OCI-LY3 (cell line): ENCODE results near the gene ARHGEF26.

Source experiments
- H2AFZ ChIP-seq: fragments of 200-600, 300-600 bp; shearing (Covaris generic); 2 replicates; pipeline ENCODE4 v1.6.0; 2014; ENCODE audit warnings: antibody characterized with exemption, low read depth, low read length
- H3K27ac ChIP-seq: fragments of 200-600, 300-600 bp; sonication (generic); 2 replicates; pipeline ENCODE4 v1.5.1; 2014; ENCODE audit warnings: mild to moderate bottlenecking, low read length, moderate library complexity, mixed read lengths
- H3K27me3 ChIP-seq: fragments of 200-600, 300-600 bp; sonication (generic); 2 replicates; pipeline ENCODE4 v1.6.1; 2014; ENCODE audit warnings: low read depth, low read length, mixed read lengths
- H3K36me3 ChIP-seq: fragments of 200-600, 300-600 bp; sonication (generic); replicated peaks from 2 replicates; pipeline ENCODE3; 2014; ENCODE audit warnings: low read depth, low read length, mixed read lengths
- H3K4me1 ChIP-seq: fragments of 300-600, 200-600 bp; sonication (generic); 2 replicates; pipeline ENCODE4 v1.6.1; 2014; ENCODE audit warnings: low read length, mixed read lengths
- H3K4me2 ChIP-seq: fragments of 200-600, 300-600 bp; sonication (generic); 2 replicates; pipeline ENCODE4 v1.6.1; 2014; ENCODE audit warnings: low read length, mixed read lengths
- H3K4me3 ChIP-seq: fragments of 300-600, 200-600 bp; sonication (generic); 2 replicates; pipeline ENCODE4 v1.5.1; 2014; ENCODE audit warnings: antibody characterized with exemption, mild to moderate bottlenecking, low read length, moderate library complexity
- H3K79me2 ChIP-seq: fragments of 300-600, 200-600 bp; shearing (Covaris generic); 2 replicates; pipeline ENCODE4 v1.6.1; 2014; ENCODE audit warnings: mild to moderate bottlenecking, low read length, mixed read lengths
- H3K9ac ChIP-seq: fragments of 300-600, 200-600 bp; shearing (Covaris generic); 2 replicates; pipeline ENCODE4 v1.6.0; 2014; ENCODE audit warnings: mild to moderate bottlenecking, low read length, moderate library complexity
- H3K9me3 ChIP-seq: fragments of 200-600, 300-600 bp; shearing (Covaris generic); 2 replicates; pipeline ENCODE4 v1.6.1; 2014; ENCODE audit warnings: low read length, mixed read lengths; ENCODE audit not compliant: insufficient read depth
- H4K20me1 ChIP-seq: fragments of 200-600, 300-600 bp; sonication (generic); 2 replicates; pipeline ENCODE4 v1.6.1; 2016; ENCODE audit warnings: low read length, mixed read lengths; ENCODE audit not compliant: insufficient read depth
- CTCF ChIP-seq: fragments of 200-600, 300-600 bp; sonication (generic); IDR thresholded peaks from 2 replicates; pipeline ENCODE4 v1.5.1; 2014; ENCODE audit warnings: antibody characterized with exemption, low read length, low read depth
- EZH2phosphoT487 ChIP-seq: fragments of 200-600 bp; shearing (Covaris generic); IDR thresholded peaks from 2 replicates; pipeline ENCODE4 v1.6.1; 2018; ENCODE audit warnings: antibody characterized with exemption, mixed run types, low read depth

Gene ARHGEF26

DNA sequence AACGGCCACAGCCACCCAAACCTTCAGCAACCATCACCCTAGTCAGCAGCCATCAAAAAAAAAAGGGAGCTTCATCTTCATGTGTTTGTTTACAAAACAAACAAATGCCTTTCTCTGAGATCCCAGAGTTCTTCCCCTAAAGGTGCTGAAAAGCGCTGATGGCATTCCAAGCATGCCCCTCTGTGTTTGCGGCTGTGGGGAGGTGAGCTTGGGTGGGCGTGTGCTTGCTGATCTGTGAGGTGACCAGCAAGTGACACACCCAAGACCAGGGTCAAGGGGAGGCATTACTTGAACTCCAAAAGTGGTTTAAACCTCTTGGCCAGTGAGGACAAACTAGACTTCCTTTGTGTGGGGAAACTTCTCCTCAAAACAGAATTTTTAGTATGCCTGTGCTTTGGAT is 121.6 kb downstream of the ARHGEF26 start:
- no peak overlapping the region for H2AFZ ChIP-seq
- TF ChIP-seq CTCF (no peak), EZH2phosphoT487 (no peak)
- H3K79me2 ChIP-seq: no peaks in the 10 kb centered on the region
- H3K9ac ChIP-seq: no peak overlapping the region
- H4K20me1 ChIP-seq: no peaks in the 10 kb centered on the region
- H3K4me2 ChIP-seq: no peak overlapping the region
- no peaks in the 10 kb centered on the region for H3K27me3 ChIP-seq
- no peak overlapping the region for H3K27ac ChIP-seq
- H3K4me1 ChIP-seq: no peaks in the 10 kb centered on the region
- H3K9me3 ChIP-seq: no peaks in the 10 kb centered on the region
- no peaks in the 10 kb centered on the region for H3K36me3 ChIP-seq
- no peak overlapping the region for H3K4me3 ChIP-seq

DNA sequence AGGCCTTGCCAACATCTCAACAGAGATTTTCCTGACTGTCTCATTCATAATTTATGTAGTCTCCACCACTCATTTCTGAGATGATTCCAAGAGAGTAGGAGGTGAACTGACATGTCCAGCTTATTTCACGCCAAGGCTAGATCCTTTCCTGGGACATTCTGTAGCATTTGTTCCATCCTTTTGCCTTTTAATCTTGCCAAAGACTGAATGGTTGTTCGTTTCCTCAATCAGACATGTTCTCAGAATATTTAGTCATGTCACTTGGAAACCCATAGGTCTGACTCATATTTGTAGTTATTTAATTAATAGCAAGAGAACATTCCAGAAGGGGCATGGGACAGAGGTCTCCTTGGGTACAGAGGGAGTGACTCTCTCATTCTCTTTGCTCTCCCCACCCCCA is 122.2 kb downstream of the ARHGEF26 start:
- Histone ChIP-seq H3K79me2 (no peaks in the 10 kb centered on the region), H3K4me1 (no peaks in the 10 kb centered on the region), H3K27me3 (no peaks in the 10 kb centered on the region), H3K27ac (no peak overlapping the region), H3K4me2 (no peak overlapping the region), H4K20me1 (no peaks in the 10 kb centered on the region), H3K9me3 (no peaks in the 10 kb centered on the region), H2AFZ (no peak overlapping the region), H3K9ac (no peak overlapping the region), H3K36me3 (no peaks in the 10 kb centered on the region), H3K4me3 (no peak overlapping the region)
- no peak for TF ChIP-seq EZH2phosphoT487
- TF ChIP-seq CTCF: no peak

- TF ChIP-seq EZH2phosphoT487 (no peak), CTCF (no peak)
- Histone ChIP-seq H3K9ac (no peak overlapping the region), H3K4me3 (no peak overlapping the region), H3K79me2 (no peaks in the 10 kb centered on the region), H2AFZ (no peak overlapping the region), H3K4me1 (no peaks in the 10 kb centered on the region), H3K27me3 (no peaks in the 10 kb centered on the region), H3K4me2 (no peak overlapping the region), H3K9me3 (no peaks in the 10 kb centered on the region), H4K20me1 (no peaks in the 10 kb centered on the region), H3K36me3 (peaks cover 8% of the 10 kb centered on the region), H3K27ac (no peak overlapping the region)
Measured at GRCh38 chr3:154244644-154245043, 123.5 kb downstream of the ARHGEF26 start.

DNA sequence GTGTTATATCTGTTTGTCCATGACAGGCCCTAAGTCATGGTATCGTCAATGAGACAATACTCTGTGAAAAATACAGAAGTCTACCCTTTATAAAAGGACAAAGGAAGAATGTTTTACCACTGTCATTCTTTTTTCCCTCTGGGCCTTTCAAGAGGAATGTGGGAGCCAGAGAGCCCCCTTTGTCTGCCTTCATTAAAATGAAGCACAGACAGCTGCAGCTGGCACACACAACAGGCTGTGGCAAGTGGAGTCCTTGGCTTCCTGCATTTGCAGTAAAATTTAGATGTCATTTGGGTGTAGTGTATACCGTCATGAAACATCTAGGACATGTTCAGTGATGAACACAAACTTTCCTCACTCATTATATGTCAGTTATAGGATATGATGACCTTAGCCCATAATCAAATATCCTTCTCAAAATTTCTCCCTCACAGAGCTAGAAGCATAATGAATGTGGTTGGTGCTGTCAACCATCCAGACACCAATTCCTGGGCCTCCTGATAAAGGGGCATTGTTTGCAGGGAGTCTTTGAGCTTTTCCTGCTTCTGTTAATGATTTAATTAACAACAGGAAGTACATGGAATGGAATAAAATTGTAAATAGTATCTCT is 126.7 kb downstream of the ARHGEF26 start:
- Histone ChIP-seq H3K9me3 (no peaks in the 10 kb centered on the region), H2AFZ (no peak overlapping the region), H3K4me1 (no peaks in the 10 kb centered on the region), H3K9ac (no peak overlapping the region), H3K36me3 (peaks cover 20% of the 10 kb centered on the region), H3K4me2 (no peak overlapping the region), H3K27me3 (no peaks in the 10 kb centered on the region), H3K79me2 (no peaks in the 10 kb centered on the region), H3K4me3 (no peak overlapping the region), H4K20me1 (no peaks in the 10 kb centered on the region), H3K27ac (no peak overlapping the region)
- no peak for TF ChIP-seq CTCF
- TF ChIP-seq EZH2phosphoT487: no peak
